Ishikawa (cell line): ENCODE data around the gene HCST.

Experiments
- CEBPB ChIP-seq: IDR thresholded peaks from 2 replicates; pipeline ENCODE4 v1.6.1; 2012
- CREB1 ChIP-seq: IDR thresholded peaks from 2 replicates; pipeline ENCODE4 v1.6.1; 2012; ENCODE audit warnings: low read depth
- EGR1 ChIP-seq: IDR thresholded peaks from 2 replicates; pipeline ENCODE4 v1.6.1; 2012
- EP300 ChIP-seq: IDR thresholded peaks from 2 replicates; pipeline ENCODE4 v1.6.1; 2012; ENCODE audit warnings: borderline replicate concordance
- FOXM1 ChIP-seq: IDR thresholded peaks from 2 replicates; pipeline ENCODE4 v1.6.1; 2012; ENCODE audit warnings: low read depth, borderline replicate concordance
- NFIC ChIP-seq: IDR thresholded peaks from 2 replicates; pipeline ENCODE4 v1.6.1; 2012
- RAD21 ChIP-seq: IDR thresholded peaks from 2 replicates; pipeline ENCODE4 v1.6.1; 2012; ENCODE audit warnings: low read depth
- REST ChIP-seq: IDR thresholded peaks from 2 replicates; pipeline ENCODE4 v1.6.1; 2012; ENCODE audit warnings: low read depth, mild to moderate bottlenecking
- TAF1 ChIP-seq: IDR thresholded peaks from 2 replicates; pipeline ENCODE4 v1.6.1; 2012; ENCODE audit warnings: low read depth, mild to moderate bottlenecking
- TCF12 ChIP-seq: IDR thresholded peaks from 2 replicates; pipeline ENCODE4 v1.6.1; 2012; ENCODE audit warnings: low read depth
- TEAD4 ChIP-seq: IDR thresholded peaks from 2 replicates; pipeline ENCODE4 v1.6.1; 2012
- USF1 ChIP-seq: IDR thresholded peaks from 2 replicates; pipeline ENCODE4 v1.6.1; 2012
- YY1 ChIP-seq: IDR thresholded peaks from 2 replicates; pipeline ENCODE4 v1.6.1; 2012; ENCODE audit warnings: low read depth
- ZBTB7A ChIP-seq: IDR thresholded peaks from 2 replicates; pipeline ENCODE4 v1.6.1; 2012; ENCODE audit warnings: low read depth
- TF ChIP-seq, protein P1 (sequence below): IDR thresholded peaks from 2 replicates; pipeline ENCODE4 v1.6.1; 2012

Gene HCST

GRCh38 chr19:35938282-35939224 is 36.2 kb downstream of the HCST start:
- TF ChIP-seq, protein P1, sequence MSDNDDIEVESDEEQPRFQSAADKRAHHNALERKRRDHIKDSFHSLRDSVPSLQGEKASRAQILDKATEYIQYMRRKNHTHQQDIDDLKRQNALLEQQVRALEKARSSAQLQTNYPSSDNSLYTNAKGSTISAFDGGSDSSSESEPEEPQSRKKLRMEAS, result no peak
- TF ChIP-seq CEBPB (peak; percentile 78), TCF12 (no peak), ZBTB7A (no peak), TEAD4 (no peak)

DNA sequence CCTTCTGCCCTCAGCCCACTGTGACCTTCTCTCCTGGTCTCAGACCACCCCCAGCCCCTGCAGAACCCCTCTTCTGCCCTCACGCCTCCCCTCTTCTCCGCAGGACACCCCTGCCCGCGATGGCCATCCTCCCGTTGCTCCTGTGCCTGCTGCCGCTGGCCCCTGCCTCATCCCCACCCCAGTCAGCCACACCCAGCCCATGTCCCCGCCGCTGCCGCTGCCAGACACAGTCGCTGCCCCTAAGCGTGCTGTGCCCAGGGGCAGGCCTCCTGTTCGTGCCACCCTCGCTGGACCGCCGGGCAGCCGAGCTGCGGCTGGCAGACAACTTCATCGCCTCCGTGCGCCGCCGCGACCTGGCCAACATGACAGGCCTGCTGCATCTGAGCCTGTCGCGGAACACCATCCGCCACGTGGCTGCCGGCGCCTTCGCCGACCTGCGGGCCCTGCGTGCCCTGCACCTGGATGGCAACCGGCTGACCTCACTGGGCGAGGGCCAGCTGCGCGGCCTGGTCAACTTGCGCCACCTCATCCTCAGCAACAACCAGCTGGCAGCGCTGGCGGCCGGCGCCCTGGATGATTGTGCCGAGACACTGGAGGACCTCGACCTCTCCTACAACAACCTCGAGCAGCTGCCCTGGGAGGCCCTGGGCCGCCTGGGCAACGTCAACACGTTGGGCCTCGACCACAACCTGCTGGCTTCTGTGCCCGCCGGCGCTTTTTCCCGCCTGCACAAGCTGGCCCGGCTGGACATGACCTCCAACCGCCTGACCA is 37.2 kb downstream of the HCST start:
- no peak for TF ChIP-seq YY1

DNA sequence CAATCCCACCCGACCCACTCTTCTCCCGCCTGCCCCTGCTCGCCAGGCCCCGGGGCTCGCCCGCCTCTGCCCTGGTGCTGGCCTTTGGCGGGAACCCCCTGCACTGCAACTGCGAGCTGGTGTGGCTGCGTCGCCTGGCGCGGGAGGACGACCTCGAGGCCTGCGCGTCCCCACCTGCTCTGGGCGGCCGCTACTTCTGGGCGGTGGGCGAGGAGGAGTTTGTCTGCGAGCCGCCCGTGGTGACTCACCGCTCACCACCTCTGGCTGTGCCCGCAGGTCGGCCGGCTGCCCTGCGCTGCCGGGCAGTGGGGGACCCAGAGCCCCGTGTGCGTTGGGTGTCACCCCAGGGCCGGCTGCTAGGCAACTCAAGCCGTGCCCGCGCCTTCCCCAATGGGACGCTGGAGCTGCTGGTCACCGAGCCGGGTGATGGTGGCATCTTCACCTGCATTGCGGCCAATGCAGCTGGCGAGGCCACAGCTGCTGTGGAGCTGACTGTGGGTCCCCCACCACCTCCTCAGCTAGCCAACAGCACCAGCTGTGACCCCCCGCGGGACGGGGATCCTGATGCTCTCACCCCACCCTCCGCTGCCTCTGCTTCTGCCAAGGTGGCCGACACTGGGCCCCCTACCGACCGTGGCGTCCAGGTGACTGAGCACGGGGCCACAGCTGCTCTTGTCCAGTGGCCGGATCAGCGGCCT is 37.9 kb downstream of the HCST start:
- TF ChIP-seq EGR1 (no peak), CEBPB (no peak), CREB1 (no peak), YY1 (no peak), USF1 (no peak), FOXM1 (no peak), TAF1 (no peak), RAD21 (no peak), TCF12 (no peak), ZBTB7A (no peak), EP300 (no peak), NFIC (no peak), REST (no peak)
- TF ChIP-seq, protein P1, result no peak

DNA sequence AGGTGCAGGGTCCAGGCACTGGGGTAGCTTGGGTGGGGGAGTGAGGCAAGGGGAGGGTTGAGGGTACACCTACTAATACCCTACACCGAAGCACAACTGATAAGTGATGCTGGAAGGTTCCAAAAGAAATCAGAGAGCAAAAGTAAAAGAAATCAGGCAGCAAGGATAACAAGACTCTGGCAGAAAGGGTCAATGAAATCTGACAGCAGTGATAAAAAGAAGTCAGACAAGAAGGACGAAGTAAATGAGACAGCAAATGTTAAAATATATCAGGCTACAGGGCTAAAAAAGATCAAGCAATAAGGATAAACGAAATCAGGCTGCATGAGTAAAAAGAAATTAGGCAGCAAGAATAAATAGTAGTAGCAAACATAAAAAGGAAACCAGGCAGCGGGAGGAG is 38.5 kb downstream of the HCST start:
- TF ChIP-seq REST, result no peak

GRCh38 chr19:35942235-35942634 is 39.9 kb downstream of the HCST start:
- no peak for TF ChIP-seq EP300

GRCh38 chr19:35943321-35944301 is 41.3 kb downstream of the HCST start:
- no peak for TF ChIP-seq TEAD4
- TF ChIP-seq EP300, result no peak
- TF ChIP-seq USF1, result no peak
- no peak for TF ChIP-seq RAD21
- no peak for TF ChIP-seq TAF1
- TF ChIP-seq ZBTB7A, result no peak
